Measurements from ENCODE around the gene EVI5.
"Not testable (repeated sequence)": the region's sequence is repeated elsewhere in the genome, so short reads cannot be mapped to it uniquely, and the experiment has no call there.

Gene EVI5

DNA sequence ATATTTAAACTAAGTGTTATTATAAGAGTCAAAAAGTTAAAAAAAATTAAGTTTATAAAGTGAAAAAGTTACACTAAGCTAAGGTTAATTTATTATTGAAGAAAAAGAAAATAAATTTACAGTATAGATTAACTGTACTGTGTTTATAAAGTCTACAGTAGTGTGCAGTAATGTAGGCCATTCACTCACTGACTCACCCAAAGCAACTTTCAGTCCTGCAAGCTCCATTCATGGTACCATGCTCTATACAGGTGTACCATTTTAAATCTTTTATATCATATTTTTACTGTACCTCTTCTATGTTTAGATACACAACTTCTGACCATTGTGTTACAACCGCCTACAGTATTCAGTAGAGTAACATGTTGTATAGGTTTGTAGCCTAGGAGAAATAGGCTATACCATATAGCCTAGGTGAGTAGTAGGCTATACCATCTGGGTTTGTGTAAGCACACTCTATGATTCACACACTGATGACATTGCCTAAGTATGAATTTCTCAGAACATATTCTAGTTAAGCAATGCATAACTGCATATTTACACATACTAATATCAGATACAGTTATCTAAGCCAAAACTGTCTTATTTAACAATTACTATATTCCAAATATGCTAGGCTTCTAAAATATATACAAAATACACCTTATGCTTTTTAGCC lies 217.6 kb downstream of the EVI5 start:
- no peak for DNase-seq

- DNase-seq = no peak
Observed at GRCh38 chr1:92563457-92564216, 221.3 kb downstream of the EVI5 start.

- DNase-seq = no peak
Observed at GRCh38 chr1:92556350-92556749, 228.6 kb downstream of the EVI5 start.

- no peak for DNase-seq
Observed at GRCh38 chr1:92554216-92554615, 230.7 kb downstream of the EVI5 start.

- no peak for DNase-seq
Observed at GRCh38 chr1:92551916-92552315, 233.0 kb downstream of the EVI5 start.

DNA sequence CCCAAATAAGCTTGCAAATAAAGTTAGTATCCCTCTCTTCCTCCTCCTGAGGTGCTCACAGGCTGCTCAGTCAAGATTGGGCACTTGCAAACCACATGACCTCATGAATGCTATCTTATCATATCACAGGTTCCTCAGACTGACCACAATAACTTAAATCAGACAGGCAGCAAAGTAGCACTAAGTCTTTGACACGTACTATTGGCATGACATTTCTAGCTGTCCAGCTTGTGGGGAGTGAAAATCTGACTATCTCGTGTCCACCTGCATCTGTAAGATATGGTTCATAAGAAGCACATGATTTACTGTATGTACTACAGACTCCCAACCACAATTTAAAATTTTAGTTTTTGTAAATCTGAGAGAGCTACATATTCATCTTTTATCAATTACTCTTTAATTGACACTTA lies 240.1 kb downstream of the EVI5 start:
- no peak for DNase-seq

DNA sequence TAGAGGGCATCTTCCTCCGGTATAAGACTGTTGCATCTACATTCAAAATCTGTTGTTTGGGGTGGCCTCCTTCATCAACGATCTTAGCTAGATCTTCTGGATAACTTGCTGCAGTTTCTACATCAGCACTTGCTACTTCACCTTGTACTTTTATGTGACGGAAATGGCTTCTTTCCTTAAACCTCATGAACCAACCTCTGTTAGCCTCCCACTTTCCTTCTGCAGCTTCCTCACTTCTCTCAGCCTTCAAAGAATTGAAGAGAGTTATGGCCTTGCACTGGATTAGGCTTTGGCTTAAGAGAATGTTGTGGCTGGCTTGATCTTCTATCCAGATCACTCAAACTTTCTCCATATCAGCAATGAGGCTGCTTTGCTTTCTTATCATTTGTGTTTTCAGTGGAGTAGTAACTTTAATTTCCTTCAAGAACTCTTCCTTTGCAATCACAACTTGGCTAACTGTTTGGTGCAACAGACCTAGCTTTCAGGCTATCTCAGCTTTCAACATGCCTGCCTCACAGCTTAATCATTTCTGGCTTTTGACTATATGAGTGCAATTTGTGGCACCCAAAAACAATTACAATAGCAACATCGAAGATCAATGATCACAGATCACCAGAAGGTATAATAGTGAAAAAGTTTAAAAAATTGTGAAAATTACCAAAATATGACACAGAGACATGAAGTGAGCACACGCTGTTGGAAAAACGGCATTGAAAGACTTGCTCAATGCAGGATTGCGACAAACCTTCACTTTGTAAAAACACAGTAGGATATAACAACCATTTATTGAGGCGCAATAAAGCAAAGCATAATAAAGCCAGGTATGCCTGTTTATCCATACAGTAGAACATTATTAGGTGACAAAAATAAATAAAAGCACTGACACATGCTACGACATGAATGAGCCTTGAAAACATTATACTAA lies 241.5 kb downstream of the EVI5 start:
- no peak for DNase-seq

DNA sequence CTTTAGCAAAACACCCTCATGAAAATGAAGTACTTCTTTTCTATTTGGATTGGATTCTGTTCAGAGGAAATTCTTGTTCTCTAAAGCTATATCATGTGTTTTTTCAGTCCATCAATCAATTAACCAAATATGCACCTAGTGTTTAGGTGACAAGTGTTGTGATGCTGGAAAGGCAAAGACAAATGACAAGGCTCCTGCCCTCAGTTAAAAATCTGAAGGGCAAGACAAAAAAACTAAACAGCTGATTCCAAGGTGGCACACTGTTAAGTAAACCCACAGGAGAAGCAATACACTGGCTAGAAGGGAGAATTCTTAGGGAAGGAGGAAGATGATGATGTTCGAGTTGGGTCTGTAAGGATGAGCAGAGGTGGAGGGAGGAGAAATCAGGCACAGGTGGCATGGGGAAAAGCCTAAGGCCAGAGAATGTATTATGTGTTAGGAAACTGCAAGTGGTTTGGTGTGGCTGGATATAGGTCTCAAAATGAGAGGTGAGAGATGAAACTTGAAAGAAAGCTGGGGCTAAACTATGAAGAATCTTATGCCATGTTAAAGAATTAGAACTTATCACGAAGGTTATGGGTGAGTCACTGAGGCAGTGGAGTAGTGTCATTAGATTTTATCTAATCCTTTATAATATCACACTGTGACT lies 246.4 kb downstream of the EVI5 start:
- DNase-seq = no peak

GRCh38 chr1:92538048-92538412 lies 246.9 kb downstream of the EVI5 start:
- no peak for DNase-seq

- no peak for DNase-seq
Observed at GRCh38 chr1:92536980-92537884, 247.7 kb downstream of the EVI5 start.

GRCh38 chr1:92536211-92536979 lies 248.5 kb downstream of the EVI5 start:
- no peak for DNase-seq

- DNase-seq = not testable (repeated sequence)
Observed at GRCh38 chr1:92532371-92532770, 252.5 kb downstream of the EVI5 start.

DNA sequence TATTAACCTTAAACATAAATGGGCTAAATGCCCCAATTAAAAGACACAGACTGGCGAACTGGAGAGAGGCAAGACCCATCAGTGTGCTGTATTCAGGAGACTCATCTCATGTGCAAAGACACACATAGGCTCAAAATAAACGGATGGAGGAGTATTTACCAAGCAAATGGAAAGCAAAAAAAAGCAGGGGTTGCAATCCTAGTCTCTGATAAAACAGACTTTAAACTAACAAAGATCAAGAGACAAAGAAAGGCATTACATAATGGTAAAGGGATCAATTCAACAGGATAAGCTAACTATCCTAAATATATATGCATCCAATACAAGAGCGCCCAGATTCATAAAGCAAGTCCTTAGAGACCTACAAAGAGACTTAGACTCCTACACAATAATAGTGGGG lies 253.0 kb downstream of the EVI5 start:
- not testable (repeated sequence) for DNase-seq

DNA sequence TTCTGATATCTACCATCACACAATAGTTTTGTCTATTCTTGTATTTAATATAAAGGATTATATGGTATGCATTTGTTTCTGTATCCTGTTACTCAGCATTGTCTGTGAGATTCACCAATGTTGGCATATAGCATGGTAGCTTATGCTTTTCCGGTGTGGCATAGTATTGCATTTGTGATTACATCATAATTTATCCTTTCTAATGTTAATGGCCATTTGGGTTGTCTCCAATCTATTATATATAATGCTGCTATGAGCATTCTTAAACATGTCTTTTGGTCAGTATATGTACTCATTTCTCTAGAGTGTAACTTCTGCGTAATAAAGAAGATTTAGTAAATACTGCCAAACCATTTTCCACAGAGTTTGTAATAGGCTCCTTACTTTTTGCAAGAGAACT lies 257.2 kb downstream of the EVI5 start:
- no peak for DNase-seq

- DNase-seq = not testable (repeated sequence)
Observed at GRCh38 chr1:92524944-92525590, 259.8 kb downstream of the EVI5 start.

GRCh38 chr1:92519043-92519442 lies 265.9 kb downstream of the EVI5 start:
- DNase-seq = no peak

DNA sequence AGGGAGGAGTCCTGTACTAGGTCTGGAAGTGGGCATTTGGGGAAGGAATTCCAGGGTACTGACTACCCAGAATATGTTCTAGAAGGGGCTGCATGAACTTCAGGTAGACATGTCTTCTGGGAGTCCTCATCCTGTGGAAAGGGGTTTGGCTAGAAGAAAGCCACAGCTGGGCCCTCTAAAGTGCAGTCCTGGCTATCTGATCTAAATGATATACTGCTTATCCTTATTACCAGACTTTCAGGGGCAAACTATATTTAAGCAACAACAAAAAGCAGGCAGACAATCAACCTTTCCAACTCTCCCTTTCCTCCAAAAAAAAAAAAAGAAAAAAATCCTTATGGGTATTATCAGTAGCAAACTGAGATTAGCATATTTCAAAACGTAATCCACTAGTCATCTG lies 268.3 kb downstream of the EVI5 start:
- DNase-seq = no peak

DNA sequence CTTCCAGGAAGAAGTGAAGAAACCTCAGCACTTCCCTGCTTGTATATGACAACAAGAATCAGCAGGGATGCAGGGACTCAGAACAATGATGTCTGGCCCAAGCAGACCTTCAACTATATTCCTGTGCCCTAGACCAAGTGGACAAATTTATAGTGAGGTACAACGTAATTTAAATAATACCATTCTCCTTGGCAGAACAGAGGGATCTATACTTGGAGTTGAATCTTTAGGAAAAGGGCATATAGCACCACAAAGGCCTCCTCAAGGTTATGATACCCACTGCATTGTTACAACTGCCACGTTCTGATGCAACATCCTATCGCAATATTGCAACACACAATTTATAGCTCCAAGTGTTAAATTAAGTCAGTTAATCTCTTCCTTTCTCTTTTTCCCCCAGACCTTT lies 269.1 kb downstream of the EVI5 start:
- no peak for DNase-seq

DNA sequence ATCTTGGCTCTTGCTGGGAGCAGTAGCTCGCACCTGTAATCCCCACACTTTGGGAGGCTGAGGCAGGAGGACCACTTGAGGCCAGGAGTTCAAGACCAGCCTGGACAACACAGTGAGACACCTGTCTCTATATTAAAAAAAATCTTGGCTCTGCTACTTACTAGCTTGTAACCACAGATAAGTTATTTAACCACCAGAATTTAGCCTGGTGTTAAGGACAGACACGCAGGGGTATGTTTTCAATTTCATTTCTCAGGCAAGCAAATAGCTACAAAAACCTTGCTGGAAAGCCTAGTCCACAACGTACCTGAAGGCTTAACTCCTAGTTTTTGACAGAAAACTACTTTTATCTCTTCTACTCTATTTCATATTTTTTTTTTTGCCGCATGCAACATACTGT lies 273.4 kb downstream of the EVI5 start:
- no peak for DNase-seq

GRCh38 chr1:92509619-92510018 lies 275.3 kb downstream of the EVI5 start:
- no peak for DNase-seq

Measured in T1000 (cell line).